ENCODE measurements around the gene GPI. TPM values are rescaled to one million over a fixed set of nuclear protein-coding genes. Genes with fewer than 3 reads are reported as not detected.

The GPI gene
- total and polyA plus RNA-seq, 2 of the 8 experiments (the other 6 are each of a cell fraction or from before 2014, with no cell fraction given), result 171 to 360 TPM

DNA sequence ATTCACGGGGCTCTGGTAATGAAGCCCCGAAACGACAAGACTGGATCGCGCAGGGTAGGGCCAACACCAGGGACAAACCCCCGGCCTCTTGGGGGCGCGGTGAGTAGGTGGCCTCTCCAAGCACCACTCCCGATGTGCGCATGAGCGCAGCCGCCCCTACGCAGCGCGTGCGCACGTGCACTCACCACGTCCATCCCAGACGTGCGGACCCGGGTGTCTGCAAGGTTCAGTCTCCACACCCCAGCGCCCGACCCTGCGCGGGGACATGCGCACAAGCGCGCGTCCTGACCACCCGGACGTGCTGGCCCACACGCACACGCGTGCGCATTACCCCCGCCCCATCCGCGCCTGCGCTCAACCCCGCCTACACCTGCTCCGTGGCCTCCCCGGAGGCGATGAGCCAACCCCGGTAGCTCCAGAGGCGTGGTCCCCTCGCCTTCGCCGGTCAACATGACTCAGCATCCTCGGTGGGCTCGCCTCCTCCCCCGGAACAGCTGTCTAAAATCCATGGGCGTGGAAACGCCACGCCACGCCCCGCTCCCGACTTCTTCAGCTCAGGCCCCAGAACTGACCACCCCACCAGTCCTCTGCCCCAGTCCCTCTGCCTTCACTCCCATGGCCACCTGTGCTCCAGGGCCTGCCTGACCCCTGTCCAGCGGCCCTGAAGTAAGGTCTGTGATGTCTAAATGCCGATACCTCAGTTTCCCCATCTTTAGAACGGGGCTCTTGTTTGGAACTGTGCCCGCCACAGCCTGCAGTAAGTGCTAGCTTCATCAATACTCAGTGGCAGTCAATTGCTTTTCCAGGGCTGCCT lies 5.6 kb upstream of the GPI start (continued):
- TF ChIP-seq, protein P1, sequence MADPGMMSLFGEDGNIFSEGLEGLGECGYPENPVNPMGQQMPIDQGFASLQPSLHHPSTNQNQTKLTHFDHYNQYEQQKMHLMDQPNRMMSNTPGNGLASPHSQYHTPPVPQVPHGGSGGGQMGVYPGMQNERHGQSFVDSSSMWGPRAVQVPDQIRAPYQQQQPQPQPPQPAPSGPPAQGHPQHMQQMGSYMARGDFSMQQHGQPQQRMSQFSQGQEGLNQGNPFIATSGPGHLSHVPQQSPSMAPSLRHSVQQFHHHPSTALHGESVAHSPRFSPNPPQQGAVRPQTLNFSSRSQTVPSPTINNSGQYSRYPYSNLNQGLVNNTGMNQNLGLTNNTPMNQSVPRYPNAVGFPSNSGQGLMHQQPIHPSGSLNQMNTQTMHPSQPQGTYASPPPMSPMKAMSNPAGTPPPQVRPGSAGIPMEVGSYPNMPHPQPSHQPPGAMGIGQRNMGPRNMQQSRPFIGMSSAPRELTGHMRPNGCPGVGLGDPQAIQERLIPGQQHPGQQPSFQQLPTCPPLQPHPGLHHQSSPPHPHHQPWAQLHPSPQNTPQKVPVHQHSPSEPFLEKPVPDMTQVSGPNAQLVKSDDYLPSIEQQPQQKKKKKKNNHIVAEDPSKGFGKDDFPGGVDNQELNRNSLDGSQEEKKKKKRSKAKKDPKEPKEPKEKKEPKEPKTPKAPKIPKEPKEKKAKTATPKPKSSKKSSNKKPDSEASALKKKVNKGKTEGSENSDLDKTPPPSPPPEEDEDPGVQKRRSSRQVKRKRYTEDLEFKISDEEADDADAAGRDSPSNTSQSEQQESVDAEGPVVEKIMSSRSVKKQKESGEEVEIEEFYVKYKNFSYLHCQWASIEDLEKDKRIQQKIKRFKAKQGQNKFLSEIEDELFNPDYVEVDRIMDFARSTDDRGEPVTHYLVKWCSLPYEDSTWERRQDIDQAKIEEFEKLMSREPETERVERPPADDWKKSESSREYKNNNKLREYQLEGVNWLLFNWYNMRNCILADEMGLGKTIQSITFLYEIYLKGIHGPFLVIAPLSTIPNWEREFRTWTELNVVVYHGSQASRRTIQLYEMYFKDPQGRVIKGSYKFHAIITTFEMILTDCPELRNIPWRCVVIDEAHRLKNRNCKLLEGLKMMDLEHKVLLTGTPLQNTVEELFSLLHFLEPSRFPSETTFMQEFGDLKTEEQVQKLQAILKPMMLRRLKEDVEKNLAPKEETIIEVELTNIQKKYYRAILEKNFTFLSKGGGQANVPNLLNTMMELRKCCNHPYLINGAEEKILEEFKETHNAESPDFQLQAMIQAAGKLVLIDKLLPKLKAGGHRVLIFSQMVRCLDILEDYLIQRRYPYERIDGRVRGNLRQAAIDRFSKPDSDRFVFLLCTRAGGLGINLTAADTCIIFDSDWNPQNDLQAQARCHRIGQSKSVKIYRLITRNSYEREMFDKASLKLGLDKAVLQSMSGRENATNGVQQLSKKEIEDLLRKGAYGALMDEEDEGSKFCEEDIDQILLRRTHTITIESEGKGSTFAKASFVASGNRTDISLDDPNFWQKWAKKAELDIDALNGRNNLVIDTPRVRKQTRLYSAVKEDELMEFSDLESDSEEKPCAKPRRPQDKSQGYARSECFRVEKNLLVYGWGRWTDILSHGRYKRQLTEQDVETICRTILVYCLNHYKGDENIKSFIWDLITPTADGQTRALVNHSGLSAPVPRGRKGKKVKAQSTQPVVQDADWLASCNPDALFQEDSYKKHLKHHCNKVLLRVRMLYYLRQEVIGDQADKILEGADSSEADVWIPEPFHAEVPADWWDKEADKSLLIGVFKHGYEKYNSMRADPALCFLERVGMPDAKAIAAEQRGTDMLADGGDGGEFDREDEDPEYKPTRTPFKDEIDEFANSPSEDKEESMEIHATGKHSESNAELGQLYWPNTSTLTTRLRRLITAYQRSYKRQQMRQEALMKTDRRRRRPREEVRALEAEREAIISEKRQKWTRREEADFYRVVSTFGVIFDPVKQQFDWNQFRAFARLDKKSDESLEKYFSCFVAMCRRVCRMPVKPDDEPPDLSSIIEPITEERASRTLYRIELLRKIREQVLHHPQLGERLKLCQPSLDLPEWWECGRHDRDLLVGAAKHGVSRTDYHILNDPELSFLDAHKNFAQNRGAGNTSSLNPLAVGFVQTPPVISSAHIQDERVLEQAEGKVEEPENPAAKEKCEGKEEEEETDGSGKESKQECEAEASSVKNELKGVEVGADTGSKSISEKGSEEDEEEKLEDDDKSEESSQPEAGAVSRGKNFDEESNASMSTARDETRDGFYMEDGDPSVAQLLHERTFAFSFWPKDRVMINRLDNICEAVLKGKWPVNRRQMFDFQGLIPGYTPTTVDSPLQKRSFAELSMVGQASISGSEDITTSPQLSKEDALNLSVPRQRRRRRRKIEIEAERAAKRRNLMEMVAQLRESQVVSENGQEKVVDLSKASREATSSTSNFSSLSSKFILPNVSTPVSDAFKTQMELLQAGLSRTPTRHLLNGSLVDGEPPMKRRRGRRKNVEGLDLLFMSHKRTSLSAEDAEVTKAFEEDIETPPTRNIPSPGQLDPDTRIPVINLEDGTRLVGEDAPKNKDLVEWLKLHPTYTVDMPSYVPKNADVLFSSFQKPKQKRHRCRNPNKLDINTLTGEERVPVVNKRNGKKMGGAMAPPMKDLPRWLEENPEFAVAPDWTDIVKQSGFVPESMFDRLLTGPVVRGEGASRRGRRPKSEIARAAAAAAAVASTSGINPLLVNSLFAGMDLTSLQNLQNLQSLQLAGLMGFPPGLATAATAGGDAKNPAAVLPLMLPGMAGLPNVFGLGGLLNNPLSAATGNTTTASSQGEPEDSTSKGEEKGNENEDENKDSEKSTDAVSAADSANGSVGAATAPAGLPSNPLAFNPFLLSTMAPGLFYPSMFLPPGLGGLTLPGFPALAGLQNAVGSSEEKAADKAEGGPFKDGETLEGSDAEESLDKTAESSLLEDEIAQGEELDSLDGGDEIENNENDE (IDR thresholded peaks at IDR 0.05; ENCODE audit: insufficient replicate concordance, low read length), result no peak
- TF ChIP-seq KDM1A (IDR thresholded peaks at IDR 0.05; ENCODE audit: borderline replicate concordance, low read length) (no peak), SRF (IDR thresholded peaks at IDR 0.05; ENCODE audit: low read depth, low read length) (no peak), NANOG (IDR thresholded peaks at IDR 0.05; ENCODE audit: insufficient read depth, low read depth, low read length, poor library complexity, severe bottlenecking) (no peak), EZH2 (IDR thresholded peaks at IDR 0.05; ENCODE audit: low read depth, low read length, severe bottlenecking) (no peak), ATF3 (IDR thresholded peaks at IDR 0.05; ENCODE audit: insufficient read depth, low read depth, low read length) (no peak; the same call in 1 of the 2 replicates), RAD21 (IDR thresholded peaks at IDR 0.05 in 1 of 2, conservative IDR thresholded peaks at IDR 0.05 in 1 of 2; ENCODE audit: low read depth in 2 of 2, low read length in 2 of 2) (peak in 1 of 2 experiments; percentile 22; a peak in 1 of 4 replicates), BRCA1 (IDR thresholded peaks at IDR 0.05; ENCODE audit: low read depth, low read length) (no peak)
